ENCODE results near the gene ST13.
"Not testable (repeated sequence)": the region's sequence is repeated elsewhere in the genome, so short reads cannot be mapped to it uniquely, and the experiment has no call there.

The ST13 gene

GRCh38 chr22:40878922-40879321 is 22.5 kb upstream of the ST13 start:
- no peak for DNase-seq (ENCODE audit: low read depth)
- no peak for TF ChIP-seq CTCF (IDR thresholded peaks at IDR 0.05; ENCODE audit: insufficient read depth, low read depth, low read length, missing control alignments)
- H3K4me3 ChIP-seq (ENCODE audit: low read length) = no peak overlapping the region

GRCh38 chr22:40877488-40877887 is 21.0 kb upstream of the ST13 start:
- TF ChIP-seq CTCF (IDR thresholded peaks at IDR 0.05; ENCODE audit: insufficient read depth, low read depth, low read length, missing control alignments) = no peak
- no peak overlapping the region for H3K4me3 ChIP-seq (ENCODE audit: low read length)
- DNase-seq (ENCODE audit: low read depth) = no peak

- H3K4me3 ChIP-seq (ENCODE audit: low read length) = no peak overlapping the region
- no peak for DNase-seq (ENCODE audit: low read depth)
- TF ChIP-seq CTCF (IDR thresholded peaks at IDR 0.05; ENCODE audit: insufficient read depth, low read depth, low read length, missing control alignments) = no peak
Measured at GRCh38 chr22:40876907-40877306, 20.5 kb upstream of the ST13 start.

GRCh38 chr22:40875111-40875510 is 18.7 kb upstream of the ST13 start:
- no peak for DNase-seq (ENCODE audit: low read depth)
- TF ChIP-seq CTCF (IDR thresholded peaks at IDR 0.05; ENCODE audit: insufficient read depth, low read depth, low read length, missing control alignments) = no peak

GRCh38 chr22:40874016-40874415 is 17.6 kb upstream of the ST13 start:
- no peak for TF ChIP-seq CTCF (IDR thresholded peaks at IDR 0.05; ENCODE audit: insufficient read depth, low read depth, low read length, missing control alignments)

More at GRCh38 chr22:40875111-40875510, 18.7 kb upstream of the ST13 start:
- H3K4me3 ChIP-seq (ENCODE audit: low read length) = no peak overlapping the region

GRCh38 chr22:40868379-40868778 is 11.9 kb upstream of the ST13 start:
- H3K4me3 ChIP-seq (ENCODE audit: low read length); DNase-seq (ENCODE audit: low read depth): not testable (repeated sequence)

More at GRCh38 chr22:40874016-40874415, 17.6 kb upstream of the ST13 start:
- H3K4me3 ChIP-seq (ENCODE audit: low read length) = no peak overlapping the region
- DNase-seq (ENCODE audit: low read depth) = no peak

GRCh38 chr22:40867109-40867508 is 10.7 kb upstream of the ST13 start:
- no peak for DNase-seq (ENCODE audit: low read depth)
- no peak for TF ChIP-seq CTCF (IDR thresholded peaks at IDR 0.05; ENCODE audit: insufficient read depth, low read depth, low read length, missing control alignments)
- no peak overlapping the region for H3K4me3 ChIP-seq (ENCODE audit: low read length)

Data from epithelial cell of esophagus (primary cell).